CD4-positive, CD25-positive, alpha-beta regulatory T cell (primary cell): ENCODE results near the gene PRDM8. TPM values are rescaled to one million over a fixed set of nuclear protein-coding genes. Genes with fewer than 3 reads are reported as not detected.

Experiments used
- ATAC-seq, 2 donors: fragments of 150-1000 bp; cut with Tn5 transposase; one replicate each; pipeline ENCODE4 v1.10.0; 2021; ENCODE audit warnings: low read depth in 2 of 2, moderate number of reproducible peaks in 2 of 2, moderate library complexity in 1 of 2
- DNase-seq, 3 donors: peaks; one replicate each; pipeline versions ENCODE4 v3.0.0 to v3.0.0-alpha.2; 2012 to 2022; ENCODE audit warnings: mixed read lengths in 1 of 3
- H3K27ac ChIP-seq: one replicate; pipeline ENCODE4 v1.7.0; 2013; ENCODE audit warnings: mild to moderate bottlenecking, low read length; ENCODE audit not compliant: insufficient read depth, poor library complexity, severe bottlenecking
- H3K27me3 ChIP-seq: one replicate; pipeline ENCODE4 v1.7.0; 2013; ENCODE audit warnings: low read length; ENCODE audit not compliant: control insufficient read depth, insufficient read depth
- H3K36me3 ChIP-seq: one replicate; pipeline ENCODE4 v1.7.0; 2013; ENCODE audit warnings: mild to moderate bottlenecking, low read length, moderate library complexity; ENCODE audit not compliant: control insufficient read depth, insufficient read depth
- H3K4me1 ChIP-seq: 2 replicates; pipeline ENCODE4 v1.7.0; 2013; ENCODE audit warnings: mild to moderate bottlenecking, low read length; ENCODE audit not compliant: insufficient read depth, control insufficient read depth, poor library complexity, severe bottlenecking
- H3K4me3 ChIP-seq: one replicate; pipeline ENCODE4 v1.7.0; 2013; ENCODE audit warnings: low read depth, mild to moderate bottlenecking, low read length, moderate library complexity
- H3K9me3 ChIP-seq, 2 experiments: 1 replicate in 1 of 2; 2 replicates in 1 of 2; pipeline ENCODE4 v1.7.0; 2013; ENCODE audit warnings: low read length in 2 of 2, mild to moderate bottlenecking in 1 of 2, moderate library complexity in 1 of 2; ENCODE audit not compliant: control insufficient read depth in 2 of 2
- H3K27ac Mint-ChIP-seq, 3 donors: one replicate each; pipeline ENCODE4 v1.8.0; 2020 to 2022; ENCODE audit warnings: mild to moderate bottlenecking in 3 of 3, mixed read lengths in 3 of 3, moderate library complexity in 2 of 3
- H3K27me3 Mint-ChIP-seq: one replicate; pipeline ENCODE4 v1.8.0; 2022; ENCODE audit warnings: mild to moderate bottlenecking, mixed read lengths
- H3K36me3 Mint-ChIP-seq: one replicate; pipeline ENCODE4 v1.8.0; 2020; ENCODE audit warnings: mixed read lengths
- H3K4me1 Mint-ChIP-seq, 4 donors: one replicate each; pipeline ENCODE4 v1.8.0; 2020 to 2022; ENCODE audit warnings: mixed read lengths in 4 of 4, mild to moderate bottlenecking in 1 of 4
- H3K4me3 Mint-ChIP-seq, 4 donors: one replicate each; pipeline ENCODE4 v1.8.0; 2020 to 2022; ENCODE audit warnings: mild to moderate bottlenecking in 4 of 4, mixed read lengths in 4 of 4, moderate library complexity in 3 of 4
- H3K9me3 Mint-ChIP-seq, 7 donors: one replicate each; pipeline ENCODE4 v1.8.0; 2020 to 2022; ENCODE audit warnings: mixed read lengths in 7 of 7, mild to moderate bottlenecking in 3 of 7, moderate library complexity in 2 of 7
- polyA plus RNA-seq, 4 donors: library from polyadenylated mRNA; unstranded; fragments of 300-500 nt; fragmentation: Illumina TruSeq; gene quantifications; one replicate each; pipeline ENCODE4 v1.2.3, GENCODE V29; 2021
- total RNA-seq: library from RNA; stranded (reverse); gene quantifications from one replicate; pipeline ENCODE4 v1.2.3, GENCODE V29; 2022

PRDM8 gene
- total and polyA plus RNA-seq, 5 donors from 2014 or later: 2.0 to 31.7 (median 3.9) TPM

GRCh38 chr4:80221161-80221560 is 23.9 kb downstream of the PRDM8 start:
- H3K4me1 ChIP-seq: no peaks in the 10 kb centered on the region
- Mint-ChIP-seq H3K36me3 (no peaks in the 10 kb centered on the region), H3K27ac (no peak overlapping the region), H3K27me3 (peaks cover 57% of the 10 kb centered on the region), H3K4me1 (no peaks in the 10 kb centered on the region), H3K4me3 (no peak overlapping the region), H3K9me3 (no peaks in the 10 kb centered on the region)
- no peak overlapping the region for H3K27ac ChIP-seq
- ATAC-seq (no peak), DNase-seq (no peak)
- peaks cover 63% of the 10 kb centered on the region for H3K27me3 ChIP-seq
- H3K9me3 ChIP-seq: no peaks in the 10 kb centered on the region
- no peak overlapping the region for H3K4me3 ChIP-seq
- no peaks in the 10 kb centered on the region for H3K36me3 ChIP-seq

GRCh38 chr4:80225595-80225994 is 28.3 kb downstream of the PRDM8 start:
- no peak overlapping the region for H3K27ac Mint-ChIP-seq
- H3K27me3 ChIP-seq: peaks cover 44% of the 10 kb centered on the region
- H3K4me1 ChIP-seq: no peaks in the 10 kb centered on the region
- no peak overlapping the region for H3K4me3 ChIP-seq
- peaks cover 57% of the 10 kb centered on the region for H3K27me3 Mint-ChIP-seq
- H3K9me3 Mint-ChIP-seq: no peaks in the 10 kb centered on the region
- no peaks in the 10 kb centered on the region for H3K4me1 Mint-ChIP-seq
- H3K4me3 Mint-ChIP-seq: no peak overlapping the region
- no peaks in the 10 kb centered on the region for H3K36me3 ChIP-seq
- DNase-seq: no peak
- no peak for ATAC-seq
- H3K27ac ChIP-seq: no peak overlapping the region
- no peaks in the 10 kb centered on the region for H3K36me3 Mint-ChIP-seq
- H3K9me3 ChIP-seq: no peaks in the 10 kb centered on the region

GRCh38 chr4:80226094-80226493 is 28.8 kb downstream of the PRDM8 start:
- H3K36me3 ChIP-seq: no peaks in the 10 kb centered on the region
- Mint-ChIP-seq H3K27me3 (peaks cover 57% of the 10 kb centered on the region), H3K4me3 (no peak overlapping the region), H3K36me3 (no peaks in the 10 kb centered on the region), H3K27ac (no peak overlapping the region), H3K9me3 (no peaks in the 10 kb centered on the region), H3K4me1 (no peaks in the 10 kb centered on the region)
- H3K27me3 ChIP-seq: peaks cover 43% of the 10 kb centered on the region
- no peak for ATAC-seq
- no peaks in the 10 kb centered on the region for H3K4me1 ChIP-seq
- H3K27ac ChIP-seq: no peak overlapping the region
- DNase-seq: no peak
- no peaks in the 10 kb centered on the region for H3K9me3 ChIP-seq
- H3K4me3 ChIP-seq: no peak overlapping the region

- H3K36me3 ChIP-seq: no peaks in the 10 kb centered on the region
- no peak overlapping the region for H3K4me3 Mint-ChIP-seq
- H3K27ac Mint-ChIP-seq: no peak overlapping the region
- DNase-seq (no peak), ATAC-seq (no peak)
- H3K4me1 Mint-ChIP-seq: no peaks in the 10 kb centered on the region
- H3K9me3 Mint-ChIP-seq: no peaks in the 10 kb centered on the region
- no peak overlapping the region for H3K27ac ChIP-seq
- no peaks in the 10 kb centered on the region for H3K36me3 Mint-ChIP-seq
- no peaks in the 10 kb centered on the region for H3K4me1 ChIP-seq
- H3K27me3 ChIP-seq: peaks cover 42% of the 10 kb centered on the region
- H3K27me3 Mint-ChIP-seq: peaks cover 62% of the 10 kb centered on the region
- no peak overlapping the region for H3K4me3 ChIP-seq
- H3K9me3 ChIP-seq: no peaks in the 10 kb centered on the region
These were observed 31.2 kb downstream of the PRDM8 start for GRCh38 chr4:80228460-80228859.

GRCh38 chr4:80229128-80229527 is 31.8 kb downstream of the PRDM8 start:
- no peaks in the 10 kb centered on the region for H3K9me3 Mint-ChIP-seq
- DNase-seq (no peak), ATAC-seq (no peak)
- Histone ChIP-seq H3K27me3 (peaks cover 43% of the 10 kb centered on the region), H3K27ac (no peak overlapping the region), H3K9me3 (no peaks in the 10 kb centered on the region), H3K4me1 (no peaks in the 10 kb centered on the region), H3K4me3 (no peak overlapping the region), H3K36me3 (no peaks in the 10 kb centered on the region)
- no peak overlapping the region for H3K27ac Mint-ChIP-seq
- no peaks in the 10 kb centered on the region for H3K36me3 Mint-ChIP-seq
- no peak overlapping the region for H3K4me3 Mint-ChIP-seq
- peaks cover 63% of the 10 kb centered on the region for H3K27me3 Mint-ChIP-seq
- H3K4me1 Mint-ChIP-seq: no peaks in the 10 kb centered on the region

- Histone ChIP-seq H3K27me3 (peaks cover 42% of the 10 kb centered on the region), H3K27ac (no peak overlapping the region), H3K9me3 (no peaks in the 10 kb centered on the region), H3K4me3 (no peak overlapping the region), H3K36me3 (no peaks in the 10 kb centered on the region), H3K4me1 (no peaks in the 10 kb centered on the region)
- H3K9me3 Mint-ChIP-seq: no peaks in the 10 kb centered on the region
- DNase-seq (no peak), ATAC-seq (no peak)
- no peaks in the 10 kb centered on the region for H3K36me3 Mint-ChIP-seq
- H3K4me1 Mint-ChIP-seq: no peaks in the 10 kb centered on the region
- no peak overlapping the region for H3K4me3 Mint-ChIP-seq
- no peak overlapping the region for H3K27ac Mint-ChIP-seq
- peaks cover 62% of the 10 kb centered on the region for H3K27me3 Mint-ChIP-seq
These were observed 32.3 kb downstream of the PRDM8 start for GRCh38 chr4:80229590-80229989.

GRCh38 chr4:80231180-80231579 is 33.9 kb downstream of the PRDM8 start:
- H3K27ac Mint-ChIP-seq: no peak overlapping the region
- H3K4me3 Mint-ChIP-seq: no peak overlapping the region
- no peak overlapping the region for H3K27ac ChIP-seq
- peaks cover 62% of the 10 kb centered on the region for H3K27me3 Mint-ChIP-seq
- DNase-seq: no peak
- H3K4me1 Mint-ChIP-seq: no peaks in the 10 kb centered on the region
- H3K4me1 ChIP-seq: no peaks in the 10 kb centered on the region
- no peak overlapping the region for H3K4me3 ChIP-seq
- H3K9me3 ChIP-seq: no peaks in the 10 kb centered on the region
- H3K9me3 Mint-ChIP-seq: peaks cover 0 to 2% (median 0%) of the 10 kb centered on the region in 7 donors
- H3K27me3 ChIP-seq: peaks cover 33% of the 10 kb centered on the region
- ATAC-seq: no peak
- H3K36me3 Mint-ChIP-seq: no peaks in the 10 kb centered on the region
- H3K36me3 ChIP-seq: no peaks in the 10 kb centered on the region

GRCh38 chr4:80232707-80233370 is 35.5 kb downstream of the PRDM8 start:
- Mint-ChIP-seq H3K9me3 (peaks cover 0 to 2% (median 0%) of the 10 kb centered on the region in 7 donors), H3K27me3 (peaks cover 70% of the 10 kb centered on the region), H3K36me3 (no peaks in the 10 kb centered on the region), H3K4me1 (no peaks in the 10 kb centered on the region), H3K4me3 (no peak overlapping the region), H3K27ac (no peak overlapping the region)
- Histone ChIP-seq H3K27me3 (peaks cover 30% of the 10 kb centered on the region), H3K27ac (no peak overlapping the region), H3K9me3 (no peaks in the 10 kb centered on the region), H3K4me3 (no peak overlapping the region), H3K36me3 (no peaks in the 10 kb centered on the region), H3K4me1 (no peaks in the 10 kb centered on the region)
- ATAC-seq: no peak
- DNase-seq: no peak
